Activated gamma-delta T cell treated with anti-CD3 and anti-CD28 coated beads, Interleukin-2, amount 50 U/mL, for 16 hours (primary cell): ENCODE measurements around the gene SATB1.

Source experiments
- DNase-seq: peaks from one replicate; pipeline ENCODE4 v3.0.0-alpha.2; 2020; ENCODE audit warnings: low read depth

The SATB1 gene

GRCh38 chr3:18401300-18401961, 23.7 kb downstream of the SATB1 start:
- no peak for DNase-seq

- no peak for DNase-seq
These were observed 26.7 kb downstream of the SATB1 start for GRCh38 chr3:18398448-18398847.

- no peak for DNase-seq
These were observed 28.7 kb downstream of the SATB1 start for GRCh38 chr3:18396428-18396827.

- no peak for DNase-seq
These were observed 30.6 kb downstream of the SATB1 start for GRCh38 chr3:18394384-18394995.

- no peak for DNase-seq
These were observed 31.2 kb downstream of the SATB1 start for GRCh38 chr3:18393906-18394305.

- no peak for DNase-seq
These were observed 35.0 kb downstream of the SATB1 start for GRCh38 chr3:18390024-18390660.

GRCh38 chr3:18389108-18389733, 35.9 kb downstream of the SATB1 start:
- DNase-seq, result no peak

- no peak for DNase-seq
These were observed 38.8 kb downstream of the SATB1 start for GRCh38 chr3:18386274-18386890.

GRCh38 chr3:18385706-18386105, 39.4 kb downstream of the SATB1 start:
- no peak for DNase-seq

GRCh38 chr3:18382760-18383369, 42.3 kb downstream of the SATB1 start:
- no peak for DNase-seq

- no peak for DNase-seq
These were observed 45.5 kb downstream of the SATB1 start for GRCh38 chr3:18379647-18380046.

- no peak for DNase-seq
These were observed 46.9 kb downstream of the SATB1 start for GRCh38 chr3:18378218-18378617.

- no peak for DNase-seq
These were observed 48.5 kb downstream of the SATB1 start for GRCh38 chr3:18376682-18377081.

GRCh38 chr3:18372786-18373405, 52.2 kb downstream of the SATB1 start:
- DNase-seq, result no peak

- no peak for DNase-seq
These were observed 54.5 kb downstream of the SATB1 start for GRCh38 chr3:18370672-18371071.

- DNase-seq, result no peak
These were observed 55.5 kb downstream of the SATB1 start for GRCh38 chr3:18369551-18370185.

- DNase-seq, result no peak
These were observed 58.9 kb downstream of the SATB1 start for GRCh38 chr3:18366258-18366657.

GRCh38 chr3:18363338-18363737, 61.8 kb downstream of the SATB1 start:
- DNase-seq, result no peak

GRCh38 chr3:18357747-18358146, 67.4 kb downstream of the SATB1 start:
- no peak for DNase-seq

- DNase-seq, result no peak
These were observed 69.3 kb downstream of the SATB1 start for GRCh38 chr3:18355832-18356231.

GRCh38 chr3:18354701-18355100, 70.4 kb downstream of the SATB1 start:
- DNase-seq, result no peak
